ENCODE measurements around the gene TMUB2.
"Not testable (repeated sequence)": the region's sequence is repeated elsewhere in the genome, so short reads cannot be mapped to it uniquely, and the experiment has no call there.

Gene TMUB2

GRCh38 chr17:44186307-44187130, at the start of gene TMUB2:
Gene TMUB2 (plus strand): TSS chr17:44186972. CDS start chr17:44187709, 737 bp downstream.
- peak; percentile 99 for DNase-seq (ENCODE audit: low read depth in 3 of 3)

GRCh38 chr17:44137891-44138709, 48.7 kb upstream of the TMUB2 start:
- peak; percentile 47 to 65 (median 56) for DNase-seq (ENCODE audit: low read depth in 3 of 3)

- DNase-seq (ENCODE audit: low read depth in 3 of 3): not testable (repeated sequence)
Observed at GRCh38 chr17:44143921-44144320, 42.9 kb upstream of the TMUB2 start.

GRCh38 chr17:44144966-44145739, 41.6 kb upstream of the TMUB2 start:
- DNase-seq (ENCODE audit: low read depth in 3 of 3): no peak

GRCh38 chr17:44146375-44147346, 40.1 kb upstream of the TMUB2 start:
- no peak for DNase-seq (ENCODE audit: low read depth in 3 of 3)

- no peak for DNase-seq (ENCODE audit: low read depth in 3 of 3)
Observed at GRCh38 chr17:44147812-44148211, 39.0 kb upstream of the TMUB2 start.

- DNase-seq (ENCODE audit: low read depth in 3 of 3): not testable (repeated sequence)
Observed at GRCh38 chr17:44149066-44149465, 37.7 kb upstream of the TMUB2 start.

GRCh38 chr17:44149750-44150329, 36.9 kb upstream of the TMUB2 start:
- no peak for DNase-seq (ENCODE audit: low read depth in 3 of 3)

- DNase-seq (ENCODE audit: low read depth in 3 of 3): no peak
Observed at GRCh38 chr17:44152875-44153274, 33.9 kb upstream of the TMUB2 start.

GRCh38 chr17:44155488-44155887, 31.3 kb upstream of the TMUB2 start:
- no peak for DNase-seq (ENCODE audit: low read depth in 3 of 3)

- DNase-seq (ENCODE audit: low read depth in 3 of 3): no peak
Observed at GRCh38 chr17:44159519-44160210, 27.1 kb upstream of the TMUB2 start.

GRCh38 chr17:44164476-44164875, 22.3 kb upstream of the TMUB2 start:
- no peak for DNase-seq (ENCODE audit: low read depth in 3 of 3)

- DNase-seq (ENCODE audit: low read depth in 3 of 3): no peak
Observed at GRCh38 chr17:44167181-44167861, 19.5 kb upstream of the TMUB2 start.

- DNase-seq (ENCODE audit: low read depth in 3 of 3): no peak
Observed at GRCh38 chr17:44170135-44170498, 16.7 kb upstream of the TMUB2 start.

- no peak for DNase-seq (ENCODE audit: low read depth in 3 of 3)
Observed at GRCh38 chr17:44170499-44171201, 16.1 kb upstream of the TMUB2 start, which contains the start of gene ASB16. Gene ASB16 (plus strand): TSS chr17:44170704. CDS start chr17:44170790, 86 bp downstream.

- no peak for DNase-seq (ENCODE audit: low read depth in 3 of 3)
Observed at GRCh38 chr17:44171931-44172455, 14.8 kb upstream of the TMUB2 start.

- no peak for DNase-seq (ENCODE audit: low read depth in 3 of 3)
Observed at GRCh38 chr17:44174427-44174826, 12.3 kb upstream of the TMUB2 start.

- no peak for DNase-seq (ENCODE audit: low read depth in 3 of 3)
Observed at GRCh38 chr17:44176257-44176656, 10.5 kb upstream of the TMUB2 start.

Data from stimulated activated CD4-positive, alpha-beta T cell treated with anti-CD3 and anti-CD28 coated beads, TNF-alpha, amount 100 ng/mL, for 4 hours (primary cell).